ENCODE measurements around the gene LRP1B.

The LRP1B gene

GRCh38 chr2:141570474-141571131 is 560.2 kb downstream of the LRP1B start:
- Histone ChIP-seq H3K36me3 (ENCODE audit: control insufficient read depth in 1 of 2, insufficient read depth in 2 of 2, low read length in 2 of 2) (no peaks in the 10 kb centered on the region), H3K9me3 (ENCODE audit: control insufficient read depth in 1 of 2, low read length in 2 of 2) (no peaks in the 10 kb centered on the region), H3K4me3 (ENCODE audit: low read depth in 1 of 2, low read length in 2 of 2) (no peak overlapping the region), H3K4me1 (ENCODE audit: control insufficient read depth in 1 of 2, insufficient read depth in 2 of 2, low read length in 2 of 2) (no peaks in the 10 kb centered on the region), H3K27me3 (ENCODE audit: low read depth, low read length) (no peaks in the 10 kb centered on the region), H3K27ac (ENCODE audit: low read length) (no peak overlapping the region)

GRCh38 chr2:141569941-141570340 is 560.9 kb downstream of the LRP1B start:
- Histone ChIP-seq H3K27me3 (ENCODE audit: low read depth, low read length) (no peaks in the 10 kb centered on the region), H3K36me3 (ENCODE audit: control insufficient read depth in 1 of 2, insufficient read depth in 2 of 2, low read length in 2 of 2) (no peaks in the 10 kb centered on the region), H3K4me3 (ENCODE audit: low read depth in 1 of 2, low read length in 2 of 2) (no peak overlapping the region), H3K9me3 (ENCODE audit: control insufficient read depth in 1 of 2, low read length in 2 of 2) (no peaks in the 10 kb centered on the region), H3K27ac (ENCODE audit: low read length) (no peak overlapping the region), H3K4me1 (ENCODE audit: control insufficient read depth in 1 of 2, insufficient read depth in 2 of 2, low read length in 2 of 2) (no peaks in the 10 kb centered on the region)

GRCh38 chr2:141565597-141565996 is 565.2 kb downstream of the LRP1B start:
- Histone ChIP-seq H3K4me3 (ENCODE audit: low read depth in 1 of 2, low read length in 2 of 2) (no peak overlapping the region), H3K27ac (ENCODE audit: low read length) (no peak overlapping the region), H3K36me3 (ENCODE audit: control insufficient read depth in 1 of 2, insufficient read depth in 2 of 2, low read length in 2 of 2) (no peaks in the 10 kb centered on the region), H3K9me3 (ENCODE audit: control insufficient read depth in 1 of 2, low read length in 2 of 2) (no peaks in the 10 kb centered on the region), H3K4me1 (ENCODE audit: control insufficient read depth in 1 of 2, insufficient read depth in 2 of 2, low read length in 2 of 2) (no peaks in the 10 kb centered on the region), H3K27me3 (ENCODE audit: low read depth, low read length) (no peaks in the 10 kb centered on the region)

GRCh38 chr2:141560723-141561122 is 570.1 kb downstream of the LRP1B start:
- Histone ChIP-seq H3K9me3 (ENCODE audit: control insufficient read depth in 1 of 2, low read length in 2 of 2) (no peaks in the 10 kb centered on the region), H3K36me3 (ENCODE audit: control insufficient read depth in 1 of 2, insufficient read depth in 2 of 2, low read length in 2 of 2) (no peaks in the 10 kb centered on the region), H3K4me1 (ENCODE audit: control insufficient read depth in 1 of 2, insufficient read depth in 2 of 2, low read length in 2 of 2) (no peaks in the 10 kb centered on the region)

GRCh38 chr2:141557329-141558095 is 573.3 kb downstream of the LRP1B start:
- Histone ChIP-seq H3K4me3 (ENCODE audit: low read depth in 1 of 2, low read length in 2 of 2) (no peak overlapping the region), H3K9me3 (ENCODE audit: control insufficient read depth in 1 of 2, low read length in 2 of 2) (no peaks in the 10 kb centered on the region), H3K36me3 (ENCODE audit: control insufficient read depth in 1 of 2, insufficient read depth in 2 of 2, low read length in 2 of 2) (no peaks in the 10 kb centered on the region), H3K4me1 (ENCODE audit: control insufficient read depth in 1 of 2, insufficient read depth in 2 of 2, low read length in 2 of 2) (no peaks in the 10 kb centered on the region), H3K27ac (ENCODE audit: low read length) (no peak overlapping the region), H3K27me3 (ENCODE audit: low read depth, low read length) (no peaks in the 10 kb centered on the region)

More at GRCh38 chr2:141560723-141561122, 570.1 kb downstream of the LRP1B start:
- no peak overlapping the region for H3K4me3 ChIP-seq (ENCODE audit: low read depth in 1 of 2, low read length in 2 of 2)
- no peaks in the 10 kb centered on the region for H3K27me3 ChIP-seq (ENCODE audit: low read depth, low read length)
- H3K27ac ChIP-seq (ENCODE audit: low read length), result no peak overlapping the region

GRCh38 chr2:141555876-141556470 is 574.8 kb downstream of the LRP1B start:
- Histone ChIP-seq H3K27me3 (ENCODE audit: low read depth, low read length) (no peaks in the 10 kb centered on the region), H3K9me3 (ENCODE audit: control insufficient read depth in 1 of 2, low read length in 2 of 2) (no peaks in the 10 kb centered on the region), H3K4me3 (ENCODE audit: low read depth in 1 of 2, low read length in 2 of 2) (no peak overlapping the region), H3K36me3 (ENCODE audit: control insufficient read depth in 1 of 2, insufficient read depth in 2 of 2, low read length in 2 of 2) (no peaks in the 10 kb centered on the region), H3K4me1 (ENCODE audit: control insufficient read depth in 1 of 2, insufficient read depth in 2 of 2, low read length in 2 of 2) (no peaks in the 10 kb centered on the region), H3K27ac (ENCODE audit: low read length) (no peak overlapping the region)

GRCh38 chr2:141554810-141555209 is 576.0 kb downstream of the LRP1B start:
- Histone ChIP-seq H3K4me3 (ENCODE audit: low read depth in 1 of 2, low read length in 2 of 2) (no peak overlapping the region), H3K36me3 (ENCODE audit: control insufficient read depth in 1 of 2, insufficient read depth in 2 of 2, low read length in 2 of 2) (no peaks in the 10 kb centered on the region), H3K9me3 (ENCODE audit: control insufficient read depth in 1 of 2, low read length in 2 of 2) (no peaks in the 10 kb centered on the region), H3K27ac (ENCODE audit: low read length) (no peak overlapping the region), H3K4me1 (ENCODE audit: control insufficient read depth in 1 of 2, insufficient read depth in 2 of 2, low read length in 2 of 2) (no peaks in the 10 kb centered on the region), H3K27me3 (ENCODE audit: low read depth, low read length) (no peaks in the 10 kb centered on the region)

- Histone ChIP-seq H3K27ac (ENCODE audit: low read length) (no peak overlapping the region), H3K4me1 (ENCODE audit: control insufficient read depth in 1 of 2, insufficient read depth in 2 of 2, low read length in 2 of 2) (no peaks in the 10 kb centered on the region), H3K4me3 (ENCODE audit: low read depth in 1 of 2, low read length in 2 of 2) (no peak overlapping the region), H3K27me3 (ENCODE audit: low read depth, low read length) (no peaks in the 10 kb centered on the region), H3K9me3 (ENCODE audit: control insufficient read depth in 1 of 2, low read length in 2 of 2) (no peaks in the 10 kb centered on the region), H3K36me3 (ENCODE audit: control insufficient read depth in 1 of 2, insufficient read depth in 2 of 2, low read length in 2 of 2) (no peaks in the 10 kb centered on the region)
These were observed 596.0 kb downstream of the LRP1B start for GRCh38 chr2:141534666-141535362.

GRCh38 chr2:141529659-141530058 is 601.2 kb downstream of the LRP1B start:
- no peaks in the 10 kb centered on the region for H3K9me3 ChIP-seq (ENCODE audit: control insufficient read depth in 1 of 2, low read length in 2 of 2)

GRCh38 chr2:141528990-141529389 is 601.8 kb downstream of the LRP1B start:
- Histone ChIP-seq H3K9me3 (ENCODE audit: control insufficient read depth in 1 of 2, low read length in 2 of 2) (no peaks in the 10 kb centered on the region), H3K27ac (ENCODE audit: low read length) (no peak overlapping the region), H3K36me3 (ENCODE audit: control insufficient read depth in 1 of 2, insufficient read depth in 2 of 2, low read length in 2 of 2) (no peaks in the 10 kb centered on the region), H3K4me1 (ENCODE audit: control insufficient read depth in 1 of 2, insufficient read depth in 2 of 2, low read length in 2 of 2) (no peaks in the 10 kb centered on the region), H3K27me3 (ENCODE audit: low read depth, low read length) (no peaks in the 10 kb centered on the region), H3K4me3 (ENCODE audit: low read depth in 1 of 2, low read length in 2 of 2) (no peak overlapping the region)

More at GRCh38 chr2:141529659-141530058, 601.2 kb downstream of the LRP1B start:
- Histone ChIP-seq H3K36me3 (ENCODE audit: control insufficient read depth in 1 of 2, insufficient read depth in 2 of 2, low read length in 2 of 2) (no peaks in the 10 kb centered on the region), H3K27me3 (ENCODE audit: low read depth, low read length) (no peaks in the 10 kb centered on the region), H3K4me3 (ENCODE audit: low read depth in 1 of 2, low read length in 2 of 2) (no peak overlapping the region), H3K27ac (ENCODE audit: low read length) (no peak overlapping the region), H3K4me1 (ENCODE audit: control insufficient read depth in 1 of 2, insufficient read depth in 2 of 2, low read length in 2 of 2) (no peaks in the 10 kb centered on the region)

GRCh38 chr2:141526760-141527159 is 604.1 kb downstream of the LRP1B start:
- no peaks in the 10 kb centered on the region for H3K9me3 ChIP-seq (ENCODE audit: control insufficient read depth in 1 of 2, low read length in 2 of 2)
- no peak overlapping the region for H3K27ac ChIP-seq (ENCODE audit: low read length)
- no peaks in the 10 kb centered on the region for H3K4me1 ChIP-seq (ENCODE audit: control insufficient read depth in 1 of 2, insufficient read depth in 2 of 2, low read length in 2 of 2)
- no peaks in the 10 kb centered on the region for H3K27me3 ChIP-seq (ENCODE audit: low read depth, low read length)
- no peak overlapping the region for H3K4me3 ChIP-seq (ENCODE audit: low read depth in 1 of 2, low read length in 2 of 2)
- no peaks in the 10 kb centered on the region for H3K36me3 ChIP-seq (ENCODE audit: control insufficient read depth in 1 of 2, insufficient read depth in 2 of 2, low read length in 2 of 2)

All from muscle layer of duodenum (tissue), 2 donors.